HEK293T (cell line): ENCODE results near the gene ALPL.

Source experiments
- ARNT ChIP-seq: fragments of 450-650 bp; IDR thresholded peaks from 2 replicates; pipeline ENCODE4 v1.6.1; 2017; ENCODE audit warnings: mild to moderate bottlenecking
- BHLHE40 ChIP-seq: fragments of 450-650 bp; IDR thresholded peaks from 2 replicates; pipeline ENCODE4 v1.6.1; 2016; ENCODE audit warnings: mild to moderate bottlenecking, moderate library complexity, borderline replicate concordance
- CTBP1 ChIP-seq: fragments of 450-650 bp; IDR thresholded peaks from 2 replicates; pipeline ENCODE4 v1.6.1; 2016; ENCODE audit warnings: borderline replicate concordance
- ELF4 ChIP-seq: fragments of 450-650 bp; IDR thresholded peaks from 2 replicates; pipeline ENCODE4 v1.6.1; 2017; ENCODE audit warnings: antibody characterized with exemption
- FOXA1 ChIP-seq: fragments of 450-650 bp; IDR thresholded peaks from 2 replicates; pipeline ENCODE4 v1.6.1; 2016; ENCODE audit warnings: mild to moderate bottlenecking
- FOXK2 ChIP-seq: fragments of 450-650 bp; IDR thresholded peaks from 2 replicates; pipeline ENCODE4 v1.6.1; 2016; ENCODE audit warnings: mild to moderate bottlenecking
- FOXM1 ChIP-seq: fragments of 450-650 bp; IDR thresholded peaks from 2 replicates; pipeline ENCODE4 v1.6.1; 2017; ENCODE audit warnings: mild to moderate bottlenecking, borderline replicate concordance
- HDGF ChIP-seq: fragments of 450-650 bp; IDR thresholded peaks from 2 replicates; pipeline ENCODE4 v1.6.1; 2017; ENCODE audit warnings: antibody characterized with exemption, borderline replicate concordance
- PKNOX1 ChIP-seq: fragments of 450-650 bp; IDR thresholded peaks from 2 replicates; pipeline ENCODE4 v1.6.1; 2016
- SP1 ChIP-seq: fragments of 450-650 bp; IDR thresholded peaks from 2 replicates; pipeline ENCODE4 v1.6.1; 2017
- TARDBP ChIP-seq: fragments of 450-650 bp; IDR thresholded peaks from 2 replicates; pipeline ENCODE4 v1.6.1; 2016
- ZNF384 ChIP-seq: fragments of 450-650 bp; IDR thresholded peaks from 2 replicates; pipeline ENCODE4 v1.6.1; 2016

- TF ChIP-seq ARNT (no peak), ELF4 (no peak), PKNOX1 (no peak), FOXK2 (no peak), SP1 (no peak), FOXA1 (no peak), ZNF384 (no peak), BHLHE40 (no peak), HDGF (no peak), CTBP1 (no peak), TARDBP (no peak), FOXM1 (no peak)
Observed at GRCh38 chr1:21503706-21504377, 5.4 kb upstream of the ALPL start.
